HFFc6 (cell line): Measurements from ENCODE around the gene CELA1. TPM values are rescaled to one million over a fixed set of nuclear protein-coding genes. Genes with fewer than 3 reads are reported as not detected.

Experiments
- DNase-seq: peaks from one replicate; pipeline ENCODE4 v3.0.0-alpha.2; 2018
- H3K27ac Mint-ChIP-seq: 2 replicates; pipeline ENCODE4 v1.8.0; 2020; ENCODE audit warnings: mild to moderate bottlenecking, mixed read lengths
- H3K27me3 Mint-ChIP-seq: 2 replicates; pipeline ENCODE4 v1.8.0; 2021; ENCODE audit warnings: mild to moderate bottlenecking, moderate library complexity, mixed read lengths; ENCODE audit not compliant: insufficient read depth
- H3K36me3 Mint-ChIP-seq: 2 replicates; pipeline ENCODE4 v1.8.0; 2021; ENCODE audit warnings: low read depth, mixed read lengths
- H3K4me1 Mint-ChIP-seq: 2 replicates; pipeline ENCODE4 v1.8.0; 2020; ENCODE audit warnings: low read depth, mixed read lengths
- H3K4me3 Mint-ChIP-seq: 2 replicates; pipeline ENCODE4 v1.8.0; 2020; ENCODE audit warnings: mild to moderate bottlenecking, moderate library complexity, mixed read lengths
- H3K9me3 Mint-ChIP-seq: 2 replicates; pipeline ENCODE4 v1.8.0; 2020; ENCODE audit warnings: mild to moderate bottlenecking, mixed read lengths
- CTCF ChIP-seq: fragments of 200-600 bp; sonication (generic); IDR thresholded peaks from 2 replicates; pipeline ENCODE4 v1.5.0; 2021; ENCODE audit warnings: antibody characterized with exemption, mild to moderate bottlenecking
- total RNA-seq, 6 experiments: library from RNA; stranded (reverse); fragmentation: NEBNext Ultra II Directional; extraction: Animal tissue kit (Norgen Biotek cat#: 25700); gene quantifications; 2 replicates in 1 of 6; 3 replicates in 5 of 6; pipeline ENCODE4 v1.2.3, GENCODE V29; 2021

The CELA1 gene
- total RNA-seq, 6 experiments from 2014 or later = not detected

- Mint-ChIP-seq H3K4me1 (peaks cover 66% of the 10 kb centered on the region), H3K4me3 (no peak overlapping the region), H3K27me3 (peaks cover 2% of the 10 kb centered on the region; the same call in 1 of the 2 replicates), H3K27ac (peak overlapping the region; percentile 2; the same call in 1 of the 2 replicates), H3K9me3 (no peaks in the 10 kb centered on the region), H3K36me3 (peaks cover 36% of the 10 kb centered on the region)
- TF ChIP-seq CTCF = no peak
- DNase-seq = no peak
Observed at GRCh38 chr12:51373187-51373586, 26.7 kb upstream of the CELA1 start.

DNA sequence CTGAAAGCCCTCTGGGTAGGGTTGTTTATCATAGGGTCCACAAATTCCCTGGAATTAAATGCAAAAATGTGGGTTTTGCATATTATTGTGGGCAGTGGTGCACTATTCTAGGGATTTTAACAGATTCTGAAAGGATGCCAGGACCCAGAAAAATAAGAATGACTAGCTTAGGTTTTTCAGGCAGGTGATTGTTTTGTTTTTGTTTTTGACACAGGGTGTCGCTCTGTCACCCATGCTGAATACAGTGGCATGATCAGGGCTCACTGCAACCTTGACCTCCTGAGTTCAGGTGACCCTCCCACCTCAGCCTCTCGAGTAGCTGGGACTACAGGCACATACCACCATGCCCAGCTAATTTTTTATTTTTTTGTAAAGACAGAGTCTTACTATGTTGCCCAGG, 25.5 kb upstream of the CELA1 start:
- Mint-ChIP-seq H3K9me3 (no peaks in the 10 kb centered on the region), H3K4me3 (peak overlapping the region; percentile 70), H3K36me3 (peaks cover 28% of the 10 kb centered on the region), H3K4me1 (peaks cover 66% of the 10 kb centered on the region), H3K27me3 (peaks cover 2% of the 10 kb centered on the region; the same call in 1 of the 2 replicates), H3K27ac (peak overlapping the region; percentile 94)
- TF ChIP-seq CTCF = no peak
- DNase-seq = no peak

- Mint-ChIP-seq H3K4me1 (peaks cover 66% of the 10 kb centered on the region), H3K27ac (peak overlapping the region; percentile 94), H3K9me3 (no peaks in the 10 kb centered on the region), H3K36me3 (peaks cover 28% of the 10 kb centered on the region), H3K4me3 (peak overlapping the region; percentile 70), H3K27me3 (peaks cover 2% of the 10 kb centered on the region; the same call in 1 of the 2 replicates)
- DNase-seq = peak; percentile 97
- TF ChIP-seq CTCF = no peak
Observed at GRCh38 chr12:51371295-51371953, 24.9 kb upstream of the CELA1 start.

GRCh38 chr12:51370667-51371066, 24.2 kb upstream of the CELA1 start:
- no peak for DNase-seq
- TF ChIP-seq CTCF = no peak
- H3K4me3 Mint-ChIP-seq = no peak overlapping the region
- peaks cover 66% of the 10 kb centered on the region for H3K4me1 Mint-ChIP-seq
- H3K36me3 Mint-ChIP-seq = peaks cover 28% of the 10 kb centered on the region
- H3K27me3 Mint-ChIP-seq = peaks cover 2% of the 10 kb centered on the region; the same call in 1 of the 2 replicates
- H3K9me3 Mint-ChIP-seq = no peaks in the 10 kb centered on the region
- peak overlapping the region; percentile 67 for H3K27ac Mint-ChIP-seq

DNA sequence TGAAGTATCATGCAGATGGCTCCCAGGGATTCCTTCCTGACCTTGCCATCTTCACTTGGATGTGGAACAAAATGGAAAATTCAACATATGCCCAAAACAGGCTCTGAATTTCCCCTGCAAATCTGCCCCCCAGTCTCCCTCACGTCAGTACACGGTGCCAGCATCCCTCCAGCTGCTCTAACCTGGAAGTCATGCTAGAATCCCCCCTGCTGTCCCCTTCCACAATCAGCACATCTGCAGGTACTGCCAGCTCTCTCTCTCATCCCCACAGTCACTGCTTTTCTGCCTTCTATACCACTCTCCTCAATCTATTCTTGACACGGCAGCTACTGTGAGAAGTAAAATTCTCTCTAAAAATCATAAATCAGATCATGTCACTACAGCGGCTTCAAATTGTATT, 23.1 kb upstream of the CELA1 start:
- Mint-ChIP-seq H3K9me3 (no peaks in the 10 kb centered on the region), H3K36me3 (peaks cover 21% of the 10 kb centered on the region), H3K27me3 (peaks cover 2% of the 10 kb centered on the region; the same call in 1 of the 2 replicates), H3K4me1 (peaks cover 57% of the 10 kb centered on the region), H3K4me3 (no peak overlapping the region; the same call in 1 of the 2 replicates), H3K27ac (peak overlapping the region; percentile 37; the same call in 1 of the 2 replicates)
- DNase-seq = no peak
- no peak for TF ChIP-seq CTCF
